Measurements from ENCODE around the gene PSMD12.
A peak's percentile ranks its signal among the peaks of the same experiment; 100 is the strongest.

The PSMD12 gene

GRCh38 chr17:67386965-67387551, 20.7 kb upstream of the PSMD12 start:
- DNase-seq (ENCODE audit: low spot score), result peak; percentile 38

DNA sequence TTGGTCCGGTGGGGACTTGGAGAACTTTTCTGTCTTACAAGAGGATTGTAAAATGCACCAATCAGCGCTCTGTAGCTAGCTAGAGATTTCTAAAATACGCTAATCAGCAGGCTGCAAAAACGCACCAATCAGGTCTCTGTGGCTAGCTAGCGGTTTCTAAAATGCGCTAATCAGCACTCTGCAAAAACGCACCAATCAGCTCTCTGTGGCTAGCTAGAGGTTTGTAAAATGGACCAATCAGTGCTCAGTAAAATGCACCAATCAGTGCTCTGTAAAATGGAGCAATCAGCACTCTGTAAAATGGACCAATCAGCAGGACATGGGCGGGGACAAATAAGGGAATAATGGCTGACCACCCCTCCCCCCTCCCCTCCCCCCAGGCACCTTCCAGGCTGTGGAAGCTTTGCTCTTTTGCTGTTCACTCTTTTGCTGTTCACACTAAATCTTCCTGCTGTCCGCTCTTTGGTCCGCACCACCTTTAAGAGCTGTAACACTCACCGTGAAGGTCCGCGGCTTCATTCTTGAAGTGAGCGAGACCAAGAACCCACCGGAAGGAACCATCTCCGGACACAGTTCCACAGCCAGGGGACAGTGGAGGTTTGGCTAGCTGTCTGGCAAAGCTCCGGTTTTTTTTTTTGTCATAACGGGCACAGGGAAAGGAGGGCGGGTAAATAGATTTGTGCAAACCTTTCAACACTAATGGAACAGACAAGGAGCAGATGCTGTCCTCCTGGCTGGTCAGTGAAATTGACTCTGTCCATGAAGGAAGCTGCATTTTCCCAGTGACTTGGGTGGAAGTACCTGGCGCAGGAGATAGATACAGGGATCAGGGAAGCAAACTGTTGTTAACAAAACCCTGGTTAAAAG, 19.0 kb upstream of the PSMD12 start:
- no peak for DNase-seq (ENCODE audit: low spot score)

- no peak for DNase-seq (ENCODE audit: low spot score)
Measured at GRCh38 chr17:67381929-67382257, 15.5 kb upstream of the PSMD12 start.

- DNase-seq (ENCODE audit: low spot score), result no peak
Measured at GRCh38 chr17:67379251-67379630, 12.9 kb upstream of the PSMD12 start.

GRCh38 chr17:67378454-67379250, 12.3 kb upstream of the PSMD12 start:
- peak; percentile 35 for DNase-seq (ENCODE audit: low spot score)

- DNase-seq (ENCODE audit: low spot score), result no peak
Measured at GRCh38 chr17:67377488-67378453, 11.4 kb upstream of the PSMD12 start.

- no peak for DNase-seq (ENCODE audit: low spot score)
Measured at GRCh38 chr17:67376737-67377487, 10.5 kb upstream of the PSMD12 start, which contains the start of gene PITPNC1. TSS of gene PITPNC1 (plus strand) at chr17:67377281.

GRCh38 chr17:67376415-67376736, 10.0 kb upstream of the PSMD12 start:
- DNase-seq (ENCODE audit: low spot score), result no peak

DNA sequence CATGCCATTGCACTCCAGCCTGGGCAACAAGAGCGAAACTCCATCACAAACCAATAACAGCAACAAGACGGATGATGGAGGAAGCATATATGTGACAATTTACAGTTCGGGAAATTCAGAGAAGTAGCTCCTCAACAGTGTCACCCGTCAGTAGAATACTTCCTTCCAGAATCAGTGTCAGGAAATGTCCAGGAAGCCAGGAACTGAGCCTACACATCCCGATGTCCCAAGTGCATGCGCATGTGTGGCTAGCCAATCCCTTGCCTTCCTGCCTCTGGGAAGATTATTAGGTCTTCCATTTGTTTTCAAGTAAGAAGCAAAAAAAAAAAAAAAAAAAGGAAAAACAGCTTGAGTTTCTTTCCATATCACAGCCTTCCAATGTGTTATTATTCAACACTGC, 9.3 kb upstream of the PSMD12 start:
- DNase-seq (ENCODE audit: low spot score), result no peak

DNA sequence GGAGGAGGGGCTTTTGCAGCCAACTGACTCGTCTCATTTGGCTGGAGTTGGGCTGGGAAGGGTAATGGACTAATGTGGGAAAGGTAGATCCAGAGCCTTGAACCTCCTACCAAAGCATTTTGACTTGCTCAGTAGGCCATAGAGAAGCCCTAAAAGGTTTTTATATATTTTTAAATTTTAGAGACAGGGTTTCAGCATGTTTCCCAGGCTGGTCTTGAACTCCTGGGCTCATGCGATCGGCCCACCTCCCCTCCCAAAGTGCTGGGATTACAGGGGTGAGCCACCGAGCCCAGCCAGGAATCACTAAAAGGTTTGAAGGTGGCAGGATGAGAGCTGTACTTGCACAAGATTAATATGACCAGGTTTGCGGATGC, 8.7 kb upstream of the PSMD12 start:
- no peak for DNase-seq (ENCODE audit: low spot score)

DNA sequence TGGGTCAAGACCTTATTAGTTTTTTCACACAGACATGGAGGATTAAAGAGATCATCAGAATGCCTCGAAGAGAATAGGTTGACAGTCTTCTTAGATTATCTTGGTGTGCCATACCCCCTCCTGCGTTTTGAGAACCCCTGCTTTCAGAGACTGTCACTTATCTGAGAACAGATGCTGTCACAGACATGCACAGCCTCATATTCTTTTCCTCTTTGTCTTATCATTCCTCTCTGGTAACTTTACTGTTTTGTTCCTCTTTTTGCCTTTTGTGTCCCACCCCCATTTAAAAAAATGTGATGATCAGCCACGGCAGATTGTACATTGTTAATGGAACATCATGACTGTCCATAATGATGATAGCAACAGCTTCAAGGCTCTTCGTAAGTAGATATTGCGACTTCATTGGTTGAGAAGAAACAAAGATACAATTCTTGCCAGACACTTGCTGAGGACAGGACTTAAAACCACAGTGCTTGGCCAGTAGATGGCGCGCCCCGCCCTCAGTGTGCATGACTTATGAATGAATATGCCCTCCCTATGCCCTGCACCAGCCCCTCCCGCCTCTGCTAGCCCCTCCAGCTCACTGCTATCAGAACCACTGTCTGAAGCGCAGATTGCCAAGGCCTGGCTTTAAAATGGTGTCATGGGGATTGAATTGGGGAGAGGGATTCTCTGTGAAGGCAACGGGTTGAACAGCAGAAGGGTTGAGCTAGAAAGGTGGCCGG, 8.1 kb upstream of the PSMD12 start:
- peak; percentile 68 for DNase-seq (ENCODE audit: low spot score)

DNA sequence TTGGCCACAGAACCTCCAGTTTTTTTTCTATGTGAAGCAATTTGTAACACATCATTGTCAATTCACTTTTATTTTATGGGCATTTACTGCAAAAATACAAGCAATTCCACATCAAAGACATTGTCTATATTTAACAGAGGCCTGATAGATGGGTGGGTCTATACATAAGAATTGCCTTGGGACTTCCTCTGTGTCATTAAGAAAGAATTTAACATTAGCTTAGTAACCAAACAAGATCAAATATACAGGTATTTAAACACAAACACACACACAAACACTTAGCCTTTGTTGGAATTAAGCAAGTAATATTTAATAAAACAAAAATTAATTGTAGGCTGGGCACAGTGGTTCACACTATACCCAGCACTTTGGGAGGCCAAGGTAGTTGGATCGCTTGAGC, 6.4 kb upstream of the PSMD12 start:
- DNase-seq (ENCODE audit: low spot score), result no peak

- no peak for DNase-seq (ENCODE audit: low spot score)
Measured at GRCh38 chr17:67369676-67370075, 3.3 kb upstream of the PSMD12 start.

GRCh38 chr17:67365738-67366192, 612 bp downstream of the PSMD12 start:
- DNase-seq (ENCODE audit: low spot score), result peak; percentile 67

DNA sequence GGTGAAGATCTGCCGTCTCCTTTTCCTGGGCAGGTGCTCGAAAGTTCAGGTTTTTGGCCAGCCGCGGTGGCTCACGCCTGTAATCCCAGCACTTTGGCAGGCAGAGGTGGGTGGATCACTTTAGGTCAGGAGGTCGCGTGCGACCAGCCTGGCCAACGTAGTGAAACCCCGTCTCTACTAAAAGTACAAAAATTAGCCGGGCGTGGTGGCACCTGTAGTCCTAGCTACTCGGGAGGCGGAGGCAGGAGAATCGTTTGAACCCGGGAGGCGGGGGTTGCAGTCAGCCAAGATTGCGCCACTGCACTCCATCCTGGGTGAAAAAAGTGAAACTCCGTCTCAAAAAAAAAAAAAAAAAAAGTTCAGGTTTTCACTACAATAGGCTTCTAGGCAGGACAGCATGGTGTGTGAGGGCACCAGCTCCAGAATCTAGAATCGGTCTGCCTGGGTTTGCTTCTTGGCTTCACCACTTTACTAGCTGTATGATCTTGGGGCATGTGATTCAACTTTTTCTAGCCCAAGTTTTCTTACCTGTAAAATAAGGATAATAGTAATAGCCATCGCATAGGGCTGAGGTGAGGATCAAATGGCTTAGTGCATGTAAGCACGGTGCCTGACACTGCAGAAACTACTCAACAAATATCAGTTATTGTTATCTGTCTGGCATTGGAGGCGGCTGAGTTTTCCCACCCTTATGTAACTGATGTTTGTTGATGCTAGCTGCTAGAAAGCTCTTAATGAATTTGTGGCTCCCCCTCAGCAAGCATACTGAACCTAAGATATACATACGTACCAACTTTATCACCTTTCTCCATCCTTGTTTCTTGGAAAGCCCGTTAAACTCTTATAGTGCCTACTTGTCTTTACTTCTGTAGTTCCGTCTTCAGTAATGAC, 1.3 kb downstream of the PSMD12 start:
- no peak for DNase-seq (ENCODE audit: low spot score)

- DNase-seq (ENCODE audit: low spot score), result no peak
Measured at GRCh38 chr17:67362173-67362572, 4.2 kb downstream of the PSMD12 start.

DNA sequence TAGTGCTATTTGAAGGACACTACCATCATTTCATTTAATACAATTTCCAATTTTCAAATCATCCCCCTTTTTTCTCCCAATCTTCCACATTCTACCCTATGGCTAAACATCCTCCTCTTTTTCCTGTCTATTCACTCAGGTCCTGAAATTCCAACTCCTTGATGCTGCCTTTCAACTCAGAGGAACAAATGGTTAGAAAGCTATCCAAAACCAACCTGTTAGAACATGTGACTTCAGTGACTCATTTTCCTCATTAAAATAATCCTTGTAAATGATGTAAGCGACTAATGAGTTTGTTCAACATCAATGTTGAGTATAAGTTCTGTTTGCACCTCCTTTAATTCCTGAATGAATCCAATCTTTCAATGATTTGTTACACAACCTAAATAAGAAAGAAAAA, 5.5 kb downstream of the PSMD12 start:
- DNase-seq (ENCODE audit: low spot score), result no peak

DNA sequence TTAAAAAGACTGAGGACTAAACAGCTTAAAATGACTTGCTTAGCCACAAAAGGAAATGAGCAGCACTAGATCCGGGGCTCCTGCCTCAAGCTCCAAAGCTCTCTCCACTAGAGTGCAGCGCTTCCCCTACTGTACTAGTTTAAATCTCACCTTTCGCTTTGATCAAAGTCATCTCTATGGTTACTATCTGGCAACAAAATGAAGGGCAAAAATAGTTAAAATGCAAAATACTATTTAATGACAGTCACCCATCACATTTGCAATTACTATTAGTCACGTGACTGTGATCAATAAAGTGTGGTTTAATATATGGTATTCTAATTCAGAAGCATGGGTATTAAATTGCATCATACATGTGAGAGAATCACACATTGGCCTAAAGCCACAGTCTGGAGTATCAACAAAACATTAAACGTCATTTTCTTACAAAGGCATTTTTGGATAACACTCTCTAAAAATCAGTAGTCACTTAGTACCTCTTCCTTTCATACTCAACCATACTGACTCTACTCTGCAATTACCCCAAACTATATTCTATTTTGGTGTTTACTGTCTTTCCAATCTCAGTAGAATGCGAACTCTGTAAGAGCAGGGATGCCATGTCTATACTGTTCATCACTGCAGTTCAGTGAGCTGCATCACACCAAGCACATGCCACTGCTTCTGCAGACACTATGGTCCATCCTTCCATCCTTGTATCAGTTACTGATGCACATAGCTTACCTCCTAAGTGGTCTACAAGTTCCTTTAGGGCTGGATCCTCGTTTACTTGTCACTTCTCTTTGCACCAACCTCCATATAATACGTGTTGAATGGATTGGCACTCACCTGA, 6.2 kb downstream of the PSMD12 start:
- DNase-seq (ENCODE audit: low spot score), result peak; percentile 25

DNA sequence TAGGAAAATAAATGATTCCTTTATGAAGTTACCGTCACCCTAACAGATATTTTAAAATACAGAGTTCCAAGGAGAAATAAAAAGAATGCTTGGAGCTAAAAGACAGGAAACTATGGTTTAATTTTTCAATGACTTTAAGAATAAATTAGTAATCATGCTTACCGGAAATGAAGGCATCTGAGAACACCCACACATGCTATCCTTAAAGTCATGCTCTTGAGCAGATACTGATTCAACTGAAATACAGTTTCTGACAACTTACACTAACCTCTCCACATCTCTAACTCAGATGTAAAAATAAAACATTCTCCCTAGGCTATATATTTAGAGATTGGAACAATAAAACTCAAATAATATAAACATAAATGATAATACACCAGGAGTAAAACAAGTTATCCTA, 7.8 kb downstream of the PSMD12 start:
- no peak for DNase-seq (ENCODE audit: low spot score)
